Neural progenitor cell (in vitro differentiated cells): ENCODE measurements around the gene RALBP1.

Experiments
- CTCF ChIP-seq: fragments of 200-600 bp; sonication (generic); IDR thresholded peaks from 2 replicates; pipeline ENCODE4 v1.5.1; 2017; ENCODE audit warnings: antibody characterized with exemption, mild to moderate bottlenecking
- EZH2 ChIP-seq: fragments of 200-600 bp; sonication (generic); IDR thresholded peaks from 2 replicates; pipeline ENCODE4 v1.6.1; 2017; ENCODE audit warnings: antibody characterized with exemption, mild to moderate bottlenecking, moderate library complexity

GRCh38 chr18:9522952-9523351 lies 47.6 kb downstream of the RALBP1 start:
- TF ChIP-seq EZH2 (no peak), CTCF (no peak)
